HG02852 (cell line): ENCODE data around the gene F8.
"Not testable (repeated sequence)": the region's sequence is repeated elsewhere in the genome, so short reads cannot be mapped to it uniquely, and the experiment has no call there.

Experiments used
- ATAC-seq: cut with Tn5 transposase; IDR thresholded peaks from one replicate; pipeline ENCODE4 v1.9.1; 2021; ENCODE audit warnings: mild to moderate bottlenecking, moderate library complexity; ENCODE audit not compliant: unreplicated experiment

F8 gene

GRCh38 chrX:154987940-154988339 is 34.6 kb downstream of the F8 start:
- no peak for ATAC-seq

- no peak for ATAC-seq
Measured at GRCh38 chrX:154986826-154987575, 35.5 kb downstream of the F8 start.

- peak; percentile 33 for ATAC-seq
Measured at GRCh38 chrX:154981116-154981411, 41.5 kb downstream of the F8 start.

GRCh38 chrX:154980330-154981115 is 42.0 kb downstream of the F8 start:
- ATAC-seq = peak; percentile 99

GRCh38 chrX:154979629-154980028 is 42.9 kb downstream of the F8 start:
- no peak for ATAC-seq

- no peak for ATAC-seq
Measured at GRCh38 chrX:154968353-154968752, 54.2 kb downstream of the F8 start.

- no peak for ATAC-seq
Measured at GRCh38 chrX:154967603-154968002, 54.9 kb downstream of the F8 start.

- ATAC-seq = no peak
Measured at GRCh38 chrX:154961947-154962346, 60.6 kb downstream of the F8 start.

GRCh38 chrX:154955799-154956198 is 66.7 kb downstream of the F8 start:
- not testable (repeated sequence) for ATAC-seq

GRCh38 chrX:154939265-154939664 is 83.3 kb downstream of the F8 start:
- ATAC-seq = not testable (repeated sequence)

- ATAC-seq = not testable (repeated sequence)
Measured at GRCh38 chrX:154924771-154925170, 97.8 kb downstream of the F8 start.

GRCh38 chrX:154918060-154918483 is 104.5 kb downstream of the F8 start:
- ATAC-seq = peak; percentile 68

- ATAC-seq = no peak
Measured at GRCh38 chrX:154914052-154914451, 108.5 kb downstream of the F8 start.

GRCh38 chrX:154910528-154910927 is 112.0 kb downstream of the F8 start:
- ATAC-seq = not testable (repeated sequence)

- ATAC-seq = not testable (repeated sequence)
Measured at GRCh38 chrX:154910048-154910447, 112.5 kb downstream of the F8 start.

- ATAC-seq = no peak
Measured at GRCh38 chrX:154908821-154909220, 113.7 kb downstream of the F8 start.

GRCh38 chrX:154902408-154902807 is 120.1 kb downstream of the F8 start:
- ATAC-seq = no peak

- no peak for ATAC-seq
Measured at GRCh38 chrX:154900323-154900722, 122.2 kb downstream of the F8 start.

GRCh38 chrX:154892296-154892695 is 130.2 kb downstream of the F8 start:
- ATAC-seq = no peak

- no peak for ATAC-seq
Measured at GRCh38 chrX:154890990-154891639, 131.4 kb downstream of the F8 start.

- peak; percentile 38 for ATAC-seq
Measured at GRCh38 chrX:154886789-154887221, 135.7 kb downstream of the F8 start.
